HepG2 (cell line): ENCODE data around the gene DOHH. TPM values are rescaled to one million over a fixed set of nuclear protein-coding genes. Genes with fewer than 3 reads are reported as not detected.

ENCODE experiments used
- BORCS8-MEF2B ChIP-seq: sonication (generic); formaldehyde crosslinking; IDR thresholded peaks from 2 replicates; pipeline ENCODE4 v1.8.0; 2022; ENCODE audit warnings: mild to moderate bottlenecking, missing genetic modification reagents
- CREB1 ChIP-seq, 2 experiments: fragments of 450-650 bp in 1 of 2; IDR thresholded peaks; 2 replicates each; pipeline ENCODE4 v1.6.1; 2016 to 2017; ENCODE audit warnings: control low read depth in 1 of 2, mild to moderate bottlenecking in 1 of 2, missing compliant biosample characterization in 1 of 2, missing genetic modification characterization in 1 of 2
- ETV6 ChIP-seq: sonication (generic); formaldehyde crosslinking; conservative IDR thresholded peaks from 2 replicates; pipeline ENCODE4 v1.4.0; 2020; ENCODE audit warnings: missing genetic modification reagents
- GATA4 ChIP-seq: sonication (generic); IDR thresholded peaks from 2 replicates; pipeline ENCODE4 v1.6.1; 2016; ENCODE audit warnings: antibody characterized with exemption, low read depth, borderline replicate concordance
- KDM3A ChIP-seq: IDR thresholded peaks from 2 replicates; pipeline ENCODE4 v1.6.1; 2018; ENCODE audit warnings: low read depth, missing compliant biosample characterization
- KDM5A ChIP-seq: fragments of 200-600 bp; sonication (generic); IDR thresholded peaks from 2 replicates; pipeline ENCODE4 v1.7.0; 2018; ENCODE audit warnings: antibody characterized with exemption, mild to moderate bottlenecking, low read length, borderline replicate concordance
- NFYB ChIP-seq: sonication (generic); formaldehyde crosslinking; IDR thresholded peaks from 2 replicates; pipeline ENCODE4 v1.4.0; 2020; ENCODE audit warnings: missing genetic modification reagents
- PATZ1 ChIP-seq: sonication (generic); formaldehyde crosslinking; IDR thresholded peaks from 2 replicates; pipeline ENCODE4 v1.4.0; 2020; ENCODE audit warnings: missing genetic modification reagents
- PCBP2 ChIP-seq: fragments of 200-400 bp; formaldehyde crosslinking; optimal IDR thresholded peaks from 2 replicates; pipeline ENCODE3; 2018; ENCODE audit warnings: low read length, low read depth; ENCODE audit not compliant: poor library complexity, severe bottlenecking
- RELA ChIP-seq: sonication (generic); formaldehyde crosslinking; IDR thresholded peaks from 2 replicates; pipeline ENCODE4 v1.4.0; 2020; ENCODE audit warnings: missing genetic modification reagents
- RNF2 ChIP-seq: fragments of 450-650 bp; conservative IDR thresholded peaks from 2 replicates; pipeline ENCODE4 v1.6.1; 2016; ENCODE audit warnings: low read depth
- SOX13 ChIP-seq, 3 experiments: fragments of 450-650 bp in 1 of 3; sonication (generic) in 1 of 3; formaldehyde crosslinking in 1 of 3; IDR thresholded peaks in 2 of 3; conservative IDR thresholded peaks in 1 of 3; 2 replicates each; pipeline versions ENCODE4 v1.5.0 to v1.6.1; 2016 to 2020; ENCODE audit warnings: antibody characterized with exemption in 1 of 3, mild to moderate bottlenecking in 1 of 3, missing compliant biosample characterization in 1 of 3, missing genetic modification reagents in 1 of 3, moderate library complexity in 1 of 3
- SRY ChIP-seq: sonication (generic); formaldehyde crosslinking; IDR thresholded peaks from 2 replicates; pipeline ENCODE4 v1.8.0; 2022; ENCODE audit warnings: mild to moderate bottlenecking, missing genetic modification reagents
- USF2 ChIP-seq, 2 experiments: sonication (generic) in 1 of 2; formaldehyde crosslinking in 1 of 2; IDR thresholded peaks; 2 replicates each; pipeline versions ENCODE4 v1.5.1 to v1.6.1; 2011 to 2020; ENCODE audit warnings: borderline replicate concordance in 1 of 2, low read depth in 1 of 2, low read length in 1 of 2, mild to moderate bottlenecking in 1 of 2, missing genetic modification reagents in 1 of 2, moderate library complexity in 1 of 2
- ZBTB25 ChIP-seq: IDR thresholded peaks from 2 replicates; pipeline ENCODE4 v1.6.1; 2018; ENCODE audit warnings: missing genetic modification reagents
- ZNF205 ChIP-seq: IDR thresholded peaks from 2 replicates; pipeline ENCODE4 v1.6.1; 2018; ENCODE audit warnings: missing biosample characterization, missing genetic modification reagents
- ZNF317 ChIP-seq: sonication (generic); formaldehyde crosslinking; IDR thresholded peaks from 2 replicates; pipeline ENCODE4 v1.5.0; 2020; ENCODE audit warnings: mild to moderate bottlenecking, missing genetic modification reagents
- ZNF567 ChIP-seq: sonication (generic); formaldehyde crosslinking; IDR thresholded peaks from 2 replicates; pipeline ENCODE4 v1.8.1; 2023; ENCODE audit warnings: mild to moderate bottlenecking, missing genetic modification reagents, borderline replicate concordance
- ZNF597 ChIP-seq: sonication (generic); formaldehyde crosslinking; IDR thresholded peaks from 2 replicates; pipeline ENCODE4 v1.5.0; 2020; ENCODE audit warnings: missing genetic modification reagents
- ZNF749 ChIP-seq: sonication (generic); formaldehyde crosslinking; IDR thresholded peaks from 2 replicates; pipeline ENCODE4 v1.8.0; 2022; ENCODE audit warnings: mild to moderate bottlenecking, missing genetic modification reagents, moderate library complexity, borderline replicate concordance
- ZZZ3 ChIP-seq: sonication (generic); formaldehyde crosslinking; IDR thresholded peaks from 2 replicates; pipeline ENCODE4 v1.4.0; 2020; ENCODE audit warnings: missing genetic modification reagents, mild to moderate bottlenecking, borderline replicate concordance
- polyA plus RNA-seq, 8 experiments: library from polyadenylated mRNA; depleted of rRNA in 3 of 8; stranded (reverse) in 7 of 8; unstranded in 1 of 8; fragments of >200 nt; fragmentation: Illumina TruSeq in 4 of 8; extraction: Trizol in 4 of 8; gene quantifications; 2 replicates each; pipeline versions ENCODE4 v1.2.1 to v1.2.3, GENCODE V29; 2011 to 2016; ENCODE audit warnings: low read depth in 4 of 8, missing spikeins in 1 of 8, mixed read lengths in 1 of 8; ENCODE audit not compliant: insufficient read depth in 1 of 8
- total RNA-seq, 5 experiments: library from RNA; depleted of rRNA; stranded (reverse); fragments of >200 nt; fragmentation: Illumina TruSeq; extraction: Trizol; gene quantifications; 2 replicates each; pipeline ENCODE4 v1.2.3, GENCODE V29; 2016; ENCODE audit warnings: low read depth in 1 of 5

DOHH gene
- total and polyA plus RNA-seq, 2 of the 13 experiments (the other 11 are each of a cell fraction or from before 2014, with no cell fraction given) = 3.5 to 13.7 TPM

GRCh38 chr19:3500429-3501101, at the start of gene DOHH (continued):
- TF ChIP-seq NFYB (CRISPR knock-in tag) (peak; percentile 58; the same call in 1 of the 2 replicates), CREB1 (IDR thresholded peaks at IDR 0.05) (0 out of 2 replicates have a peak, but pooled peaks have one; percentile 14), CREB1 (CRISPR knock-in tag; IDR thresholded peaks at IDR 0.05) (peak; percentile 37; the same call in 1 of the 2 replicates), BORCS8-MEF2B (peak; percentile 76), USF2 (IDR thresholded peaks at IDR 0.05; ENCODE audit: low read depth, low read length) (peak; percentile 95), USF2 (CRISPR knock-in tag; IDR thresholded peaks at IDR 0.05; ENCODE audit: borderline replicate concordance) (peak; percentile 99), ZNF205 (CRISPR knock-in tag) (peak; percentile 87; the same call in 1 of the 2 replicates), PATZ1 (CRISPR knock-in tag) (0 out of 2 replicates have a peak, but pooled peaks have one; percentile 17), RNF2 (peak; percentile 85; the same call in 1 of the 2 replicates), ZNF749 (CRISPR knock-in tag) (peak; percentile 83; the same call in 1 of the 2 replicates), SRY (peak; percentile 93), GATA4 (0 out of 2 replicates have a peak, but pooled peaks have one; percentile 33), KDM5A (peak; percentile 92), RELA (CRISPR knock-in tag) (peak; percentile 78; the same call in 1 of the 2 replicates), ZNF567 (0 out of 2 replicates have a peak, but pooled peaks have one; percentile 17), ZZZ3 (CRISPR knock-in tag) (no peak), ZNF597 (no peak), ZBTB25 (CRISPR knock-in tag) (peak; percentile 82; the same call in 1 of the 2 replicates), ETV6 (CRISPR knock-in tag) (0 out of 2 replicates have a peak, but pooled peaks have one; percentile 46), KDM3A (CRISPR knock-in tag) (0 out of 2 replicates have a peak, but pooled peaks have one; percentile 56), PCBP2 (no peak), SOX13 (IDR thresholded peaks at IDR 0.05) (no peak), SOX13 (CRISPR knock-in tag; conservative IDR thresholded peaks at IDR 0.05 in 1 of 2, IDR thresholded peaks at IDR 0.05 in 1 of 2) (no peak), ZNF317 (no peak; the same call in 1 of the 2 replicates)
